ENCODE results near the gene PTGDS. TPM values are rescaled to one million over a fixed set of nuclear protein-coding genes. Genes with fewer than 3 reads are reported as not detected.
"Not testable (repeated sequence)": the region's sequence is repeated elsewhere in the genome, so short reads cannot be mapped to it uniquely, and the experiment has no call there.

PTGDS gene
- total and polyA plus RNA-seq, 10 donors: 134 to 1,396 (median 412) TPM

DNA sequence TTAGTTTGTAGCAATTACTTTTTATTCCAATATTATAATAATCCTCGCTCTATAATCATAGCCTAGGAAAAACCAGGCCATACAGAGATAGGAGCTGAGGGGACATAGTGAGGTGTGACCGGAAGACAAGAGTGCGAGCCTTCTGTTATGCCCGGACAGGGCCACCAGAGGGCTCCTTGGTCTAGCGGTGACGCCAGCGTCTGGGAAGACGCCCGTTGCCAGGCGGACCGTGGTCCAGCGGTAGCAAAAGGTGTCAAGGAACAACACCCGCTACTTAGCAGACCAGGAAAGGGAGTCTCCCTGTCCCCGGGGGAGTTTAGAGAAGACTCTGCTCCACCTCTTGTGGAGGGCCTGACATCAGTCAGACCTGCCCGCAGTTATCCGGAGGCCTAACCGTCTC lies 27.0 kb downstream of the PTGDS start:
- H3K27me3 ChIP-seq (replicated peaks in 1 of 7); H3K27ac ChIP-seq; DNase-seq; H3K4me3 ChIP-seq; intact Hi-C loops (cut with DNase I; ENCODE audit: low total_unique reads); H3K9me3 ChIP-seq: not testable (repeated sequence)
- peak in 2 of 3 donors; percentile 11 to 26 for TF ChIP-seq POLR2AphosphoS5 (IDR thresholded peaks at IDR 0.05)
- TF ChIP-seq, protein P1, sequence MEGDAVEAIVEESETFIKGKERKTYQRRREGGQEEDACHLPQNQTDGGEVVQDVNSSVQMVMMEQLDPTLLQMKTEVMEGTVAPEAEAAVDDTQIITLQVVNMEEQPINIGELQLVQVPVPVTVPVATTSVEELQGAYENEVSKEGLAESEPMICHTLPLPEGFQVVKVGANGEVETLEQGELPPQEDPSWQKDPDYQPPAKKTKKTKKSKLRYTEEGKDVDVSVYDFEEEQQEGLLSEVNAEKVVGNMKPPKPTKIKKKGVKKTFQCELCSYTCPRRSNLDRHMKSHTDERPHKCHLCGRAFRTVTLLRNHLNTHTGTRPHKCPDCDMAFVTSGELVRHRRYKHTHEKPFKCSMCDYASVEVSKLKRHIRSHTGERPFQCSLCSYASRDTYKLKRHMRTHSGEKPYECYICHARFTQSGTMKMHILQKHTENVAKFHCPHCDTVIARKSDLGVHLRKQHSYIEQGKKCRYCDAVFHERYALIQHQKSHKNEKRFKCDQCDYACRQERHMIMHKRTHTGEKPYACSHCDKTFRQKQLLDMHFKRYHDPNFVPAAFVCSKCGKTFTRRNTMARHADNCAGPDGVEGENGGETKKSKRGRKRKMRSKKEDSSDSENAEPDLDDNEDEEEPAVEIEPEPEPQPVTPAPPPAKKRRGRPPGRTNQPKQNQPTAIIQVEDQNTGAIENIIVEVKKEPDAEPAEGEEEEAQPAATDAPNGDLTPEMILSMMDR (IDR thresholded peaks at IDR 0.05 in 8 of 11, conservative IDR thresholded peaks at IDR 0.05 in 3 of 11): peak in 10 of 11 experiments; percentile 19 to 72 (median 62)
- Histone ChIP-seq H3K4me1 (peaks cover 14 to 53% (median 25%) of the 10 kb centered on the region in 6 donors), H3K36me3 (peaks cover 0 to 21% (median 5%) of the 10 kb centered on the region in 6 donors)
- WGBS, 5 donors: 36 to 48% (median 42%) methylated on average over 17 of the region's 17 CpGs

DNA sequence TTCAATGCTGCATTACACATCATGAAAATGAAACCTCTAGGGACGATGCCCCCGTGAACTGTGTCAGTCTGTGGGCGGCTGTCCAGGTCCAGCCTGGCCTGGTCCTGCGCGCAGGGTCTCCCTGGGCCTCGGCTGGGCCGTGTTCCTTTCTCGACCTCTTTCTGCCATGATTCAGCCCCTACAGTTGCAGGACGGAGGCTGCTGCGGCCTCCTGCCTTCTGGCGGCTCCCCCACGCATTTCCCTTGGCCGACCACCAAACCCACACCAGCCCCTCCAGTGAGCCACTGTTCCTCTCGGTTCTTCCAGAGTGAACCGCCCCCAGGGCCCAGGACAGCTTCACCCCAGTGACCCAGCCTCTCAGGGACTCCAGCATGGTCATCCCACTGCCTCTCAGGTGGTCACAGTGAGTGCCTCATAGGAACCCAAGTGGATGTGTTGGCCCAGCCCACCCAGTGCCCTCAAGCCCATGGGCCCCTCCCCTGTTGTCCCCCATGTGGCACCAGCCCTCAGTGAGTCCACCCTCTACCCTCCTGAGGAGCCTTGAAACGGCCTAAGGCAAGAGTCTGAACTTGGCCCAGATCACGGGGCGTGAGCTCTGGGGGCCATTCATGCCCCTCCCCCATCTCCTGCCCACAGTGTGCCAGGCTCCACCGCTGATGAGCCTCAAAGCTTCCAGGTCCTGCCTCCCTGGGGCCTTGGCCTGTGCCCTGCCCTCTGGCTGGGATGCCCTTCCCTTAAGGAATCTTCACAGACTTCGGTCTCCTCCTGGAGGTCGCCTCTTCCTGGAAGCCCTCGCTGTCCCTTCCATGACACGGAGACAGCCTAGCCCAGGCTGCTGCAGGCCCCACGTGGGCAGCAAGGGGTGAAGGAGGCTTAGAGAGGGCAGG lies 29.1 kb downstream of the PTGDS start:
- Histone ChIP-seq H3K27ac (peak overlapping the region in 6 of 8 donors; percentile 6 to 53 (median 35)), H3K4me3 (no peak overlapping the region), H3K4me1 (peaks cover 0 to 32% (median 4%) of the 10 kb centered on the region in 6 donors), H3K9me3 (no peaks in the 10 kb centered on the region), H3K36me3 (peaks cover 0 to 42% (median 18%) of the 10 kb centered on the region in 6 donors), H3K27me3 (replicated peaks in 1 of 7) (no peaks in the 10 kb centered on the region)
- DNase-seq: no peak
- WGBS, 5 donors: 42 to 62% (median 52%) methylated on average over 19 to 24 of the region's 24 CpGs
- TF ChIP-seq POLR2AphosphoS5 (IDR thresholded peaks at IDR 0.05) (peak in 2 of 3 donors; percentile 12 to 54), POLR2A (IDR thresholded peaks at IDR 0.05) (no peak)
- TF ChIP-seq, protein P1 (IDR thresholded peaks at IDR 0.05 in 8 of 11, conservative IDR thresholded peaks at IDR 0.05 in 3 of 11): no peak
- intact Hi-C loops (cut with DNase I; ENCODE audit: low total_unique reads): no loop called here

DNA sequence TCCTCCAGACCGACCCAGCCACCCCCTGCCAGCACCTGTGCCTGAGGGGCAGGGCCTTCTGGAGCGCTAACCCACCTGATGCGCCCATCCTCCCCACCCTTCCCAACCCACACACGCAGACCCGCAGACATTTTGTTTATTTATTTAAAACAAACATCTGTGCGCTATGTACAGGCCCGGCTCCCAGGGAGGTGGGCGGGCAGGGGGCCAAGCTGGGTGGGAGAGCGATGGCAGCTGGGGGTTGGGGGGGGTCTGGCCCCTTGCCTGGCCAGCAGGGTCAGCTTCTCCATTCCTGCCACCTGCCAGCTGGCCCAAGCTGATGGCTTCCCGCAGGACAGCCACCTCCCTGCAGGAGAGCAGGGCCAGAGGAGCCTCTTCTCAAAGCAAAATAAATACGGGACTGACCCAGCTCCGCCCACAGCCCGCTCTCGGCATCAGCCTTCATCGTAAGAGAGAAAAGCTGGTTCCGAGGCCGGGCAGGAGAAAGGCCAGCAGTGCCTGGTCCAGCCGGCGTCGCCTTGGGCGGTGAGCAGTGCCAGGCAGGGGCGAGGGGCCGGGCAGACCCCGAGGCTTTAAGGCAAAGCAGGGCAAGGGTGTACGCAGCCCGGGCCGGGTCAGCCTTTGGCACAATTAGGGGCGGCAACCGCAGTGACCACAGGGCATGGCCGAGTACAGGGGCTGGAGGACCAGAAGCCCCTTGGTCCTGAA lies 30.0 kb downstream of the PTGDS start:
- no peaks in the 10 kb centered on the region for H3K9me3 ChIP-seq
- peaks cover 0 to 51% (median 27%) of the 10 kb centered on the region in 6 donors for H3K36me3 ChIP-seq
- TF ChIP-seq POLR2A (IDR thresholded peaks at IDR 0.05): no peak
- TF ChIP-seq, protein P1 (IDR thresholded peaks at IDR 0.05 in 8 of 11, conservative IDR thresholded peaks at IDR 0.05 in 3 of 11): no peak
- no peak for TF ChIP-seq POLR2AphosphoS5 (IDR thresholded peaks at IDR 0.05)
- intact Hi-C loops (cut with DNase I; ENCODE audit: low total_unique reads): no loop called here
- no peak overlapping the region for H3K4me3 ChIP-seq
- H3K27me3 ChIP-seq (replicated peaks in 1 of 7): no peaks in the 10 kb centered on the region
- WGBS, 5 donors: 82 to 92% (median 86%) methylated on average over 23 to 30 of the region's 30 CpGs
- peaks cover 0 to 23% (median 4%) of the 10 kb centered on the region in 6 donors for H3K4me1 ChIP-seq
- H3K27ac ChIP-seq: peak overlapping the region in 2 of 8 donors; percentile 42 to 53
- no peak for DNase-seq
